ENCODE measurements around the gene RGS19. TPM values are rescaled to one million over a fixed set of nuclear protein-coding genes. Genes with fewer than 3 reads are reported as not detected.

Gene RGS19
- polyA plus RNA-seq, 1 donor (not counting 4 experiments of a cell fraction or from before 2014, with no cell fraction given), result 11.8 TPM

DNA sequence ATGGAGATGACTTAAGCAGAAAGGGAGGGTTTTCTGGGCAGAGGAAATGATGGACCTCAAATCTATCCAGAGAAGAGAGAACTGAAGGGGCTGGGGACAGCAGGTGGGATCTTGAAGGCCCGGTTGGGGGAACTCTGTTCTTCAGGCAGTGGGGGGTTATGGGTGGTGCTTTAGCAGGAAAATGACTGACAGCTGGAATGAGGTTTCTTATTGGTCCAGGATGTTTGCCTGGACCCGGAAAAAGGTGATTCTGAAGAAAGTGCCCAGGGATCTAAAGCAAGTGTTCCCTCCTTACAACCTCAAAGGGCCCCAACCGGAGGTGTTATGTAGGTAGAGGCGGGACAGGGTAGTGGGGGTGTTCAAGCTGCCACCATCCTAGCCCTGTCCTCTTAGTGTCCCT is 16.1 kb upstream of the RGS19 start:
- Histone ChIP-seq H3K4me2 (ENCODE audit: control insufficient read depth, extremely low read depth, insufficient read depth, low read depth, low read length) (no peak overlapping the region), H3K27me3 (ENCODE audit: control insufficient read depth, extremely low read depth, insufficient read depth, low read length) (peaks cover 15% of the 10 kb centered on the region), H2AFZ (ENCODE audit: control insufficient read depth, low read length) (no peak overlapping the region), H3K4me3 (ENCODE audit: control insufficient read depth in 2 of 3, extremely low read depth in 1 of 3, insufficient read depth in 2 of 3, low read depth in 1 of 3, low read length in 3 of 3) (no peak overlapping the region), H3K79me2 (ENCODE audit: control insufficient read depth, insufficient read depth, low read length) (no peaks in the 10 kb centered on the region), H4K20me1 (ENCODE audit: control insufficient read depth, extremely low read depth, insufficient read depth, low read length) (no peaks in the 10 kb centered on the region), H3K4me1 (ENCODE audit: control insufficient read depth, extremely low read depth, insufficient read depth, low read length) (no peaks in the 10 kb centered on the region), H3K9me3 (ENCODE audit: control insufficient read depth, low read depth, low read length) (no peaks in the 10 kb centered on the region), H3K9me1 (ENCODE audit: control insufficient read depth, extremely low read depth, insufficient read depth, low read length) (no peaks in the 10 kb centered on the region), H3K27ac (ENCODE audit: control insufficient read depth, insufficient read depth, low read length) (no peak overlapping the region), H3K9ac (ENCODE audit: control insufficient read depth, extremely low read depth, insufficient read depth, low read length) (no peak overlapping the region), H3K36me3 (ENCODE audit: control insufficient read depth in 2 of 2, extremely low read depth in 1 of 2, insufficient read depth in 2 of 2, low read length in 2 of 2) (no peaks in the 10 kb centered on the region)
- FAIRE-seq (no peak), DNase-seq (ENCODE audit: low read depth, low spot score) (no peak)
- dilution Hi-C loops (cut with MboI; ENCODE audit: extremely low pct_ligation_motif_present, low sequenced_read_pairs), result no loop called here
- TF ChIP-seq, protein P1, sequence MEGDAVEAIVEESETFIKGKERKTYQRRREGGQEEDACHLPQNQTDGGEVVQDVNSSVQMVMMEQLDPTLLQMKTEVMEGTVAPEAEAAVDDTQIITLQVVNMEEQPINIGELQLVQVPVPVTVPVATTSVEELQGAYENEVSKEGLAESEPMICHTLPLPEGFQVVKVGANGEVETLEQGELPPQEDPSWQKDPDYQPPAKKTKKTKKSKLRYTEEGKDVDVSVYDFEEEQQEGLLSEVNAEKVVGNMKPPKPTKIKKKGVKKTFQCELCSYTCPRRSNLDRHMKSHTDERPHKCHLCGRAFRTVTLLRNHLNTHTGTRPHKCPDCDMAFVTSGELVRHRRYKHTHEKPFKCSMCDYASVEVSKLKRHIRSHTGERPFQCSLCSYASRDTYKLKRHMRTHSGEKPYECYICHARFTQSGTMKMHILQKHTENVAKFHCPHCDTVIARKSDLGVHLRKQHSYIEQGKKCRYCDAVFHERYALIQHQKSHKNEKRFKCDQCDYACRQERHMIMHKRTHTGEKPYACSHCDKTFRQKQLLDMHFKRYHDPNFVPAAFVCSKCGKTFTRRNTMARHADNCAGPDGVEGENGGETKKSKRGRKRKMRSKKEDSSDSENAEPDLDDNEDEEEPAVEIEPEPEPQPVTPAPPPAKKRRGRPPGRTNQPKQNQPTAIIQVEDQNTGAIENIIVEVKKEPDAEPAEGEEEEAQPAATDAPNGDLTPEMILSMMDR (optimal IDR thresholded peaks at IDR 0.05 in 1 of 3, IDR thresholded peaks at IDR 0.05 in 1 of 3, conservative IDR thresholded peaks at IDR 0.05 in 1 of 3; ENCODE audit: extremely low read depth in 1 of 3, insufficient read depth in 2 of 3, low read length in 3 of 3), result no peak
- TF ChIP-seq EZH2 (IDR thresholded peaks at IDR 0.05; ENCODE audit: low read length), result no peak

DNA sequence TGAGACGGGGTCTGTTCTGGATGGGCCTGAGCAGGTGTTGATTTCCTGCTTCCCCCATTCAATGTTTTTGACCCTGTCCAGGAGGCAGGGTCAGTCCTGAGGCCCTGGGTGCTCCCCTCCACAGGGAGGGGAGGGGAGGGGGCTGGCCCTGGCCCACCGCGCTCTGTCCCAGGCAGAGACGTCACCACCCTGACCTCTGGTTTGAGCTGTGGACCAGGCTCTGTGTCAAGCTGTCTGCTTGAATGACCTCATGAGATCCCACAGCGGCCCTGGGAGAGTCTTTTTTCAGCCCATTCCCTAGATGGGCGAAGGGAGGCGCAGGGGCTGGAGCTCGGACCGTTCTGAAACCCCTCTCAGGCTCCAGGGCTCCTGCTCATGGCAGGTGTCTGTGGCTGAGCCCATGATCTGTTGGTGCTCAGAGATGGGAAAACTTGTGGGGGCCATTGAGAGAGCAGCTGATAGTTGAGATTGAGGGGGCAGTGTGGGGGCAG is 13.7 kb upstream of the RGS19 start:
- Histone ChIP-seq H3K9ac (ENCODE audit: control insufficient read depth, extremely low read depth, insufficient read depth, low read length) (no peak overlapping the region), H3K9me3 (ENCODE audit: control insufficient read depth, low read depth, low read length) (no peaks in the 10 kb centered on the region), H3K9me1 (ENCODE audit: control insufficient read depth, extremely low read depth, insufficient read depth, low read length) (no peaks in the 10 kb centered on the region), H3K4me2 (ENCODE audit: control insufficient read depth, extremely low read depth, insufficient read depth, low read depth, low read length) (no peak overlapping the region), H3K27ac (ENCODE audit: control insufficient read depth, insufficient read depth, low read length) (no peak overlapping the region), H3K4me3 (ENCODE audit: control insufficient read depth in 2 of 3, extremely low read depth in 1 of 3, insufficient read depth in 2 of 3, low read depth in 1 of 3, low read length in 3 of 3) (no peak overlapping the region), H4K20me1 (ENCODE audit: control insufficient read depth, extremely low read depth, insufficient read depth, low read length) (peaks cover 2% of the 10 kb centered on the region), H3K27me3 (ENCODE audit: control insufficient read depth, extremely low read depth, insufficient read depth, low read length) (peaks cover 10% of the 10 kb centered on the region), H3K79me2 (ENCODE audit: control insufficient read depth, insufficient read depth, low read length) (no peaks in the 10 kb centered on the region), H3K4me1 (ENCODE audit: control insufficient read depth, extremely low read depth, insufficient read depth, low read length) (no peaks in the 10 kb centered on the region), H2AFZ (ENCODE audit: control insufficient read depth, low read length) (no peak overlapping the region), H3K36me3 (ENCODE audit: control insufficient read depth in 2 of 2, extremely low read depth in 1 of 2, insufficient read depth in 2 of 2, low read length in 2 of 2) (no peaks in the 10 kb centered on the region)
- dilution Hi-C loops (cut with MboI; ENCODE audit: extremely low pct_ligation_motif_present, low sequenced_read_pairs), result no loop called here
- DNase-seq (ENCODE audit: low read depth, low spot score), result no peak
- TF ChIP-seq, protein P1 (optimal IDR thresholded peaks at IDR 0.05 in 1 of 3, IDR thresholded peaks at IDR 0.05 in 1 of 3, conservative IDR thresholded peaks at IDR 0.05 in 1 of 3; ENCODE audit: extremely low read depth in 1 of 3, insufficient read depth in 2 of 3, low read length in 3 of 3), result no peak
- FAIRE-seq, result no peak
